CD1c-positive myeloid dendritic cell (primary cell): Measurements from ENCODE around the gene ZFP1.

Experiments
- DNase-seq: peaks from one replicate; pipeline ENCODE4 v3.0.0-alpha.2; 2016; ENCODE audit errors: extremely low spot score

The ZFP1 gene

GRCh38 chr16:75113541-75114121 lies 34.7 kb upstream of the ZFP1 start:
- DNase-seq: no peak

- no peak for DNase-seq
These were observed 34.0 kb upstream of the ZFP1 start for GRCh38 chr16:75114179-75114945.

- no peak for DNase-seq
These were observed 33.1 kb upstream of the ZFP1 start for GRCh38 chr16:75114946-75115825.

GRCh38 chr16:75116081-75116910 lies 32.0 kb upstream of the ZFP1 start, which contains the start of gene LDHD:
Gene LDHD (minus strand): TSS chr16:75116780. CDS start chr16:75116720, 60 bp downstream.
- DNase-seq: peak; percentile 64

- no peak for DNase-seq
These were observed 31.4 kb upstream of the ZFP1 start for GRCh38 chr16:75116911-75117245.

GRCh38 chr16:75118943-75119539 lies 29.3 kb upstream of the ZFP1 start:
- DNase-seq: no peak

- DNase-seq: no peak
These were observed 28.1 kb upstream of the ZFP1 start for GRCh38 chr16:75120253-75120652.

- DNase-seq: no peak
These were observed 26.3 kb upstream of the ZFP1 start for GRCh38 chr16:75121949-75122568.

- no peak for DNase-seq
These were observed 25.7 kb upstream of the ZFP1 start for GRCh38 chr16:75122609-75123008.

GRCh38 chr16:75127713-75128415 lies 20.5 kb upstream of the ZFP1 start:
- no peak for DNase-seq

- peak; percentile 13 for DNase-seq
These were observed 18.7 kb upstream of the ZFP1 start for GRCh38 chr16:75129421-75130149.

- DNase-seq: no peak
These were observed 18.1 kb upstream of the ZFP1 start for GRCh38 chr16:75130150-75130771.

- DNase-seq: no peak
These were observed 17.2 kb upstream of the ZFP1 start for GRCh38 chr16:75131081-75131480.

- no peak for DNase-seq
These were observed 10.1 kb upstream of the ZFP1 start for GRCh38 chr16:75138233-75138632.

- peak; percentile 8 for DNase-seq
These were observed 9.7 kb upstream of the ZFP1 start for GRCh38 chr16:75138636-75139035.

- DNase-seq: no peak
These were observed 8.8 kb upstream of the ZFP1 start for GRCh38 chr16:75139498-75139897.

- no peak for DNase-seq
These were observed 4.4 kb upstream of the ZFP1 start for GRCh38 chr16:75143941-75144340.

GRCh38 chr16:75147968-75148310 lies 385 bp upstream of the ZFP1 start:
- no peak for DNase-seq

- DNase-seq: no peak
These were observed 3.5 kb downstream of the ZFP1 start for GRCh38 chr16:75151798-75152197.
